HepG2 (cell line): Measurements from ENCODE around the gene DOCK10. TPM values are rescaled to one million over a fixed set of nuclear protein-coding genes. Genes with fewer than 3 reads are reported as not detected.
A peak's percentile ranks its signal among the peaks of the same experiment; 100 is the strongest.

ENCODE experiments used
- ATAC-seq: fragments of 200-7000 bp; cut with Tn5 transposase; 3 replicates; pipeline ENCODE4 v1.9.1; 2020; ENCODE audit warnings: mild to moderate bottlenecking, moderate library complexity
- BruUV-seq: library from RNA; stranded (reverse); fragments of 400-500 nt; replicated peaks from 2 replicates; lab custom pipeline; 2021; lab: Mats Ljungman, UMichigan
- CTCF ChIA-PET: fragments of 300-600 bp; formaldehyde crosslinking; extraction: SDS; loops from one replicate; lab custom pipeline; 2021; ENCODE audit warnings: low total read pairs, inconsistent platforms, low intra/inter-chr PET ratio; lab: Yijun Ruan, JAX
- POLR2A ChIA-PET: fragments of 350-600 bp; sonication (Branson Sonifier 250); formaldehyde crosslinking; loops from one replicate; lab custom pipeline; 2020; ENCODE audit warnings: antibody characterized with exemption, inconsistent platforms; lab: Yijun Ruan, JAX
- DNase-seq: peaks from one replicate; pipeline ENCODE4 v3.0.0-alpha.2; 2015; ENCODE audit warnings: low spot score
- FAIRE-seq: peaks from 3 replicates; lab custom pipeline; 2011; peaks lifted over from hg19 to GRCh38; lab: Jason Lieb, UNC
- H2AFZ ChIP-seq: one replicate; pipeline ENCODE4 v1.6.1; 2011; ENCODE audit warnings: low read length, inconsistent platforms
- H3K27ac ChIP-seq: fragments of 300-600 bp; 3 replicates; pipeline ENCODE4 v1.8.0; 2011; ENCODE audit warnings: mixed run types, mild to moderate bottlenecking, mixed read lengths, low read length, inconsistent platforms; ENCODE audit not compliant: insufficient read depth; ENCODE audit errors: extremely low read length
- H3K27me3 ChIP-seq, 2 experiments: fragments of 200-600 bp in 1 of 2; 2 replicates in 1 of 2; 3 replicates in 1 of 2; pipeline versions ENCODE4 v1.6.0 to v1.8.0; 2011; ENCODE audit warnings: low read length in 2 of 2, mild to moderate bottlenecking in 2 of 2, moderate library complexity in 2 of 2, inconsistent platforms in 1 of 2; ENCODE audit not compliant: insufficient read depth in 2 of 2, control insufficient read depth in 1 of 2
- H3K36me3 ChIP-seq, 2 experiments: fragments of 200-600 bp in 1 of 2; replicated peaks in 1 of 2; 2 replicates in 1 of 2; 3 replicates in 1 of 2; pipeline versions ENCODE4 v1.5.1 to v1.8.0; 2011; ENCODE audit warnings: low read length in 2 of 2, inconsistent platforms in 1 of 2; ENCODE audit not compliant: insufficient read depth in 2 of 2, control insufficient read depth in 1 of 2
- H3K4me1 ChIP-seq: 2 replicates; pipeline ENCODE4 v1.5.1; 2012; ENCODE audit warnings: low read length, inconsistent platforms; ENCODE audit not compliant: insufficient read depth
- H3K4me2 ChIP-seq: 2 replicates; pipeline ENCODE4 v1.6.0; 2011; ENCODE audit warnings: low read depth, low read length, inconsistent platforms
- H3K4me3 ChIP-seq, 3 experiments: fragments of 200-600 bp in 1 of 3; sonication (generic), shearing (Covaris generic) in 1 of 3; replicated peaks in 1 of 3; 2 replicates each; pipeline ENCODE4 v1.5.1; 2011 to 2016; ENCODE audit warnings: low read length in 3 of 3, inconsistent platforms in 2 of 3, low read depth in 2 of 3, mild to moderate bottlenecking in 2 of 3, control low read depth in 1 of 3, mixed read lengths in 1 of 3; ENCODE audit not compliant: insufficient read depth in 1 of 3
- H3K79me2 ChIP-seq: one replicate; pipeline ENCODE4 v1.6.1; 2011; ENCODE audit warnings: low read length, inconsistent platforms; ENCODE audit not compliant: insufficient read depth
- H3K9ac ChIP-seq: 2 replicates; pipeline ENCODE4 v1.6.0; 2011; ENCODE audit warnings: mild to moderate bottlenecking, low read depth, low read length, inconsistent platforms; ENCODE audit not compliant: insufficient read depth
- H3K9me3 ChIP-seq: 2 replicates; pipeline ENCODE4 v1.5.1; 2012; ENCODE audit warnings: mild to moderate bottlenecking, low read length
- H4K20me1 ChIP-seq: 2 replicates; pipeline ENCODE4 v1.6.0; 2011; ENCODE audit warnings: inconsistent platforms, mild to moderate bottlenecking, low read length, moderate library complexity; ENCODE audit not compliant: insufficient read depth
- CEBPG ChIP-seq: IDR thresholded peaks from 2 replicates; pipeline ENCODE4 v1.6.1; 2016
- FOXO4 ChIP-seq: sonication (generic); formaldehyde crosslinking; conservative IDR thresholded peaks from 2 replicates; pipeline ENCODE4 v1.8.1; 2023; ENCODE audit warnings: missing genetic modification reagents
- JUN ChIP-seq: sonication (generic); formaldehyde crosslinking; IDR thresholded peaks from 2 replicates; pipeline ENCODE4 v1.4.0; 2020; ENCODE audit warnings: mild to moderate bottlenecking, missing genetic modification reagents
- MAFF ChIP-seq: IDR thresholded peaks from 2 replicates; pipeline ENCODE4 v1.6.1; 2011; ENCODE audit warnings: low read depth, low read length, improper control_type of control experiment
- MAFK ChIP-seq, 2 experiments: IDR thresholded peaks in 1 of 2; conservative IDR thresholded peaks in 1 of 2; 2 replicates each; pipeline ENCODE4 v1.6.1; 2011; ENCODE audit warnings: improper control_type of control experiment in 2 of 2, low read length in 2 of 2
- SATB2 ChIP-seq: sonication (generic); formaldehyde crosslinking; IDR thresholded peaks from 2 replicates; pipeline ENCODE4 v1.5.0; 2020; ENCODE audit warnings: missing genetic modification reagents
- TAF15 ChIP-seq: fragments of 200-400 bp; formaldehyde crosslinking; IDR thresholded peaks from one replicate; pipeline ENCODE4 v1.6.1; 2018; ENCODE audit warnings: mild to moderate bottlenecking, low read depth, low read length; ENCODE audit not compliant: poor library complexity, severe bottlenecking
- ZNF143 ChIP-seq: sonication (generic); formaldehyde crosslinking; IDR thresholded peaks from 2 replicates; pipeline ENCODE4 v1.4.0; 2020; ENCODE audit warnings: missing genetic modification reagents
- ZNF660 ChIP-seq: sonication (generic); formaldehyde crosslinking; IDR thresholded peaks from 2 replicates; pipeline ENCODE4 v1.5.1; 2020; ENCODE audit warnings: mild to moderate bottlenecking, low read depth, missing genetic modification reagents, borderline replicate concordance
- ZNF841 ChIP-seq: sonication (generic); formaldehyde crosslinking; IDR thresholded peaks from 2 replicates; pipeline ENCODE4 v1.8.1; 2023; ENCODE audit warnings: missing genetic modification reagents, borderline replicate concordance
- WGBS: methylation state at CpG from one replicate; pipeline ENCODE4 v1.1.6; 2017; ENCODE audit warnings: low lambda C conversion rate; 5-methylcytosine and 5-hydroxymethylcytosine counted together
- in situ Hi-C: cut with HindIII; loops from 2 replicates; pipeline ENCODE4 v1.10.0; 2017; ENCODE audit warnings: low pct_unique_long_range_greater_than_20kb; ENCODE audit not compliant: extremely low pct_ligation_motif_present
- intact Hi-C: fragments of 100-400 bp; cut with micrococcal nuclease; formaldehyde crosslinking; loops from one replicate; pipeline ENCODE4 v1.10.0; 2022; ENCODE audit not compliant: unreplicated experiment
- polyA plus RNA-seq, 8 experiments: library from polyadenylated mRNA; depleted of rRNA in 3 of 8; stranded (reverse) in 7 of 8; unstranded in 1 of 8; fragments of >200 nt; fragmentation: Illumina TruSeq in 4 of 8; extraction: Trizol in 4 of 8; gene quantifications; 2 replicates each; pipeline versions ENCODE4 v1.2.1 to v1.2.3, GENCODE V29; 2011 to 2016; ENCODE audit warnings: low read depth in 4 of 8, missing spikeins in 1 of 8, mixed read lengths in 1 of 8; ENCODE audit not compliant: insufficient read depth in 1 of 8
- total RNA-seq, 5 experiments: library from RNA; depleted of rRNA; stranded (reverse); fragments of >200 nt; fragmentation: Illumina TruSeq; extraction: Trizol; gene quantifications; 2 replicates each; pipeline ENCODE4 v1.2.3, GENCODE V29; 2016; ENCODE audit warnings: low read depth in 1 of 5
- TF ChIP-seq, protein P1 (sequence below): sonication (generic); formaldehyde crosslinking; IDR thresholded peaks from 2 replicates; pipeline ENCODE4 v1.5.0; 2020; ENCODE audit warnings: mild to moderate bottlenecking, missing genetic modification reagents

The DOCK10 gene
- total and polyA plus RNA-seq, 2 of the 13 experiments (the other 11 are each of a cell fraction or from before 2014, with no cell fraction given) = not detected

DNA sequence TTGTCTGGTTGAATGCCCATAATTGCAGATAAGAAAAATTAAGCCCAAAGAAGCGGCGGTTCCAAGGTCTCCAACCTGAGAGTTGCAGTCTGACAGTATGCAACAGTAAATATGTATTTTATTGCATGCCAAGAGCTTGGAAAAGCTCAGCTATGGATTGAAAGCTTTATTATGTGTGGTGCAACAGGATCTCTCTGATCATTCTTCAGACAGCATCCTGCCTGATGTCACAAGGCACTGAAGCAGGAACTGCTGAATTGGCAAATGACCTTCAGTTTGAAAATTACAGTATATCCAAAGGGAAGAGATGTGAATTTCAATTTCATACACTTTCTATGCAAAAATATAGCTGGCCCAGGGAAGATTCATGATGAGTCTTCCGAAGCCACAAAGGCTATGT, 42.5 kb downstream of the DOCK10 start:
- H3K9me3 ChIP-seq = no peaks in the 10 kb centered on the region
- in situ Hi-C loops = no loop called here
- TF ChIP-seq MAFF (peak; percentile 52; the same call in 1 of the 2 replicates), ZNF841 (CRISPR knock-in tag) (no peak), MAFK (conservative IDR thresholded peaks at IDR 0.05 in 1 of 2, IDR thresholded peaks at IDR 0.05 in 1 of 2; ENCODE audit: low read length in 2 of 2) (peak; percentile 53 to 62), FOXO4 (CRISPR knock-in tag) (no peak)
- TF ChIP-seq, all 625 proteins: peak for 2
- intact Hi-C loops = no loop called here
- BruUV-seq = no TSS peak
- H4K20me1 ChIP-seq = no peaks in the 10 kb centered on the region
- no peak overlapping the region for H3K4me2 ChIP-seq
- H2AFZ ChIP-seq = no peak overlapping the region
- no peak overlapping the region for H3K4me3 ChIP-seq
- no peak for ATAC-seq
- 32% methylated on average over 3 of the region's 3 CpGs for WGBS
- H3K27me3 ChIP-seq = no peaks in the 10 kb centered on the region
- POLR2A ChIA-PET = no interaction called here
- no peaks in the 10 kb centered on the region for H3K79me2 ChIP-seq
- no peaks in the 10 kb centered on the region for H3K4me1 ChIP-seq
- H3K27ac ChIP-seq = no peak overlapping the region
- H3K9ac ChIP-seq = no peak overlapping the region
- CTCF ChIA-PET = no interaction called here
- no peak for DNase-seq
- FAIRE-seq = no peak
- no peaks in the 10 kb centered on the region for H3K36me3 ChIP-seq

GRCh38 chr2:224999321-224999720, 42.9 kb downstream of the DOCK10 start:
- no peaks in the 10 kb centered on the region for H3K36me3 ChIP-seq
- no peak overlapping the region for H3K27ac ChIP-seq
- no peak for ATAC-seq
- H3K27me3 ChIP-seq = no peaks in the 10 kb centered on the region
- no peak overlapping the region for H3K4me2 ChIP-seq
- no peak for DNase-seq
- no peaks in the 10 kb centered on the region for H3K79me2 ChIP-seq
- POLR2A ChIA-PET = no interaction called here
- FAIRE-seq = no peak
- no peak overlapping the region for H2AFZ ChIP-seq
- CTCF ChIA-PET = no interaction called here
- no peaks in the 10 kb centered on the region for H4K20me1 ChIP-seq
- intact Hi-C loops = no loop called here
- WGBS = 4% methylated on average over 1 of the region's 1 CpG
- no peak overlapping the region for H3K9ac ChIP-seq
- TF ChIP-seq SATB2 (no peak), ZNF143 (CRISPR knock-in tag) (no peak), JUN (CRISPR knock-in tag) (no peak), TAF15 (no peak), ZNF660 (no peak), CEBPG (CRISPR knock-in tag) (no peak)
- TF ChIP-seq, protein P1, sequence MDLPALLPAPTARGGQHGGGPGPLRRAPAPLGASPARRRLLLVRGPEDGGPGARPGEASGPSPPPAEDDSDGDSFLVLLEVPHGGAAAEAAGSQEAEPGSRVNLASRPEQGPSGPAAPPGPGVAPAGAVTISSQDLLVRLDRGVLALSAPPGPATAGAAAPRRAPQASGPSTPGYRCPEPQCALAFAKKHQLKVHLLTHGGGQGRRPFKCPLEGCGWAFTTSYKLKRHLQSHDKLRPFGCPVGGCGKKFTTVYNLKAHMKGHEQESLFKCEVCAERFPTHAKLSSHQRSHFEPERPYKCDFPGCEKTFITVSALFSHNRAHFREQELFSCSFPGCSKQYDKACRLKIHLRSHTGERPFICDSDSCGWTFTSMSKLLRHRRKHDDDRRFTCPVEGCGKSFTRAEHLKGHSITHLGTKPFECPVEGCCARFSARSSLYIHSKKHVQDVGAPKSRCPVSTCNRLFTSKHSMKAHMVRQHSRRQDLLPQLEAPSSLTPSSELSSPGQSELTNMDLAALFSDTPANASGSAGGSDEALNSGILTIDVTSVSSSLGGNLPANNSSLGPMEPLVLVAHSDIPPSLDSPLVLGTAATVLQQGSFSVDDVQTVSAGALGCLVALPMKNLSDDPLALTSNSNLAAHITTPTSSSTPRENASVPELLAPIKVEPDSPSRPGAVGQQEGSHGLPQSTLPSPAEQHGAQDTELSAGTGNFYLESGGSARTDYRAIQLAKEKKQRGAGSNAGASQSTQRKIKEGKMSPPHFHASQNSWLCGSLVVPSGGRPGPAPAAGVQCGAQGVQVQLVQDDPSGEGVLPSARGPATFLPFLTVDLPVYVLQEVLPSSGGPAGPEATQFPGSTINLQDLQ (CRISPR knock-in tag) = no peak
- no peaks in the 10 kb centered on the region for H3K9me3 ChIP-seq
- no peaks in the 10 kb centered on the region for H3K4me1 ChIP-seq
- in situ Hi-C loops = no loop called here
- no TSS peak for BruUV-seq
- no peak overlapping the region for H3K4me3 ChIP-seq
